GM18520 (cell line): ENCODE results near the gene LRP1B.

Source experiments
- ATAC-seq: cut with Tn5 transposase; IDR thresholded peaks from one replicate; pipeline ENCODE4 v1.9.1; 2021; ENCODE audit not compliant: unreplicated experiment

Gene LRP1B

GRCh38 chr2:141364821-141365220 is 766.0 kb downstream of the LRP1B start:
- ATAC-seq: no peak

- no peak for ATAC-seq
Observed at GRCh38 chr2:141362311-141362710, 768.5 kb downstream of the LRP1B start.

- ATAC-seq: no peak
Observed at GRCh38 chr2:141348481-141348880, 782.3 kb downstream of the LRP1B start.

GRCh38 chr2:141341444-141341843 is 789.4 kb downstream of the LRP1B start:
- ATAC-seq: no peak

GRCh38 chr2:141331127-141331526 is 799.7 kb downstream of the LRP1B start:
- ATAC-seq: no peak

GRCh38 chr2:141329964-141330363 is 800.9 kb downstream of the LRP1B start:
- ATAC-seq: no peak

GRCh38 chr2:141323571-141323970 is 807.2 kb downstream of the LRP1B start:
- no peak for ATAC-seq

GRCh38 chr2:141317986-141318385 is 812.8 kb downstream of the LRP1B start:
- no peak for ATAC-seq

GRCh38 chr2:141316606-141317005 is 814.2 kb downstream of the LRP1B start:
- no peak for ATAC-seq

- no peak for ATAC-seq
Observed at GRCh38 chr2:141316103-141316502, 814.7 kb downstream of the LRP1B start.

- ATAC-seq: no peak
Observed at GRCh38 chr2:141313972-141314371, 816.8 kb downstream of the LRP1B start.

- no peak for ATAC-seq
Observed at GRCh38 chr2:141311430-141311829, 819.4 kb downstream of the LRP1B start.

- no peak for ATAC-seq
Observed at GRCh38 chr2:141306368-141306767, 824.4 kb downstream of the LRP1B start.

GRCh38 chr2:141301551-141301950 is 829.3 kb downstream of the LRP1B start:
- no peak for ATAC-seq

- no peak for ATAC-seq
Observed at GRCh38 chr2:141280037-141280436, 850.8 kb downstream of the LRP1B start.

- no peak for ATAC-seq
Observed at GRCh38 chr2:141271346-141271745, 859.5 kb downstream of the LRP1B start.

GRCh38 chr2:141264848-141265247 is 866.0 kb downstream of the LRP1B start:
- ATAC-seq: no peak

GRCh38 chr2:141260911-141261310 is 869.9 kb downstream of the LRP1B start:
- no peak for ATAC-seq

GRCh38 chr2:141259683-141260082 is 871.1 kb downstream of the LRP1B start:
- no peak for ATAC-seq

GRCh38 chr2:141242008-141242407 is 888.8 kb downstream of the LRP1B start:
- no peak for ATAC-seq

GRCh38 chr2:141226560-141226959 is 904.3 kb downstream of the LRP1B start:
- no peak for ATAC-seq

- no peak for ATAC-seq
Observed at GRCh38 chr2:141207036-141207385, 923.8 kb downstream of the LRP1B start.

- ATAC-seq: no peak
Observed at GRCh38 chr2:141201016-141201565, 929.7 kb downstream of the LRP1B start.

- ATAC-seq: no peak
Observed at GRCh38 chr2:141200191-141200590, 930.6 kb downstream of the LRP1B start.
